ENCODE data around the gene DPH7.
A peak's percentile ranks its signal among the peaks of the same experiment; 100 is the strongest.
"Not testable (repeated sequence)": the region's sequence is repeated elsewhere in the genome, so short reads cannot be mapped to it uniquely, and the experiment has no call there.

DPH7 gene

DNA sequence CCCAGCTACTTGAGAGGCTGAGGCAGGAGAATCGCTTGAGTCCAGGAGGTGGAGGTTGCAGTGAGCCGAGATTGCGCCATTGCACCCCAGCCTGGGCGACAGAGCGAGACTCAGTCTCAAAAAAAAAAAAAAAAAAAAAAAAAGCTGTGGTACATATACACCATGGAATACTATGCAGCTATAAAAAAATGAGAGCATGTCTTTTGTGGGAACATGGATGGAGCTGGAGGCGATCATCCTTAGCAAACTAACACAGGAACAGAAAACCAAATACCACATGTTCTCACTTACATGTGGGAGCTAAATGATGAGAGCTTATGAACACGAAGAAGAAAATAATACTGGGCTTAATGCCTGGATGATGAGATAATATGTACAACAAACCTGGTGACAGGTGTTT is 17.9 kb upstream of the DPH7 start:
- no CpG with 5 or more reads among the region's 7 CpGs for WGBS (ENCODE audit: extremely low coverage, insufficient coverage, insufficient read length)
- H2BK5ac ChIP-seq (ENCODE audit: low read depth, low read length, poor library complexity); H4K91ac ChIP-seq (ENCODE audit: low read depth, low read length); H2AFZ ChIP-seq (ENCODE audit: insufficient read depth, low read length, poor library complexity); H2BK12ac ChIP-seq (ENCODE audit: low read length); H3K79me2 ChIP-seq (ENCODE audit: control insufficient read depth, insufficient read depth, low read length, poor library complexity); H4K12ac ChIP-seq (ENCODE audit: low read depth, low read length); H3K9me3 ChIP-seq (ENCODE audit: insufficient read depth, low read depth, low read length); H3K9ac ChIP-seq (ENCODE audit: low read length); H3K27me3 ChIP-seq (ENCODE audit: insufficient read depth, low read length); H3K27ac ChIP-seq (ENCODE audit: low read depth, low read length); H3K14ac ChIP-seq (ENCODE audit: low read length); H3K36me3 ChIP-seq (ENCODE audit: control insufficient read depth in 1 of 2, insufficient read depth in 2 of 2, low read length in 2 of 2); DNase-seq; H2BK120ac ChIP-seq (ENCODE audit: insufficient read depth, low read length, poor library complexity); H3K23ac ChIP-seq (ENCODE audit: low read length); H3K79me1 ChIP-seq (ENCODE audit: low read length); H3K4me3 ChIP-seq (ENCODE audit: low read depth, low read length); H3K18ac ChIP-seq (ENCODE audit: low read length); H4K8ac ChIP-seq (ENCODE audit: low read depth, low read length); H3K4me2 ChIP-seq (ENCODE audit: low read length); H3K4ac ChIP-seq (ENCODE audit: low read depth, low read length); H2AK5ac ChIP-seq (ENCODE audit: low read length); H3K4me1 ChIP-seq (ENCODE audit: control insufficient read depth in 1 of 2, insufficient read depth in 2 of 2, low read length in 2 of 2): not testable (repeated sequence)

DNA sequence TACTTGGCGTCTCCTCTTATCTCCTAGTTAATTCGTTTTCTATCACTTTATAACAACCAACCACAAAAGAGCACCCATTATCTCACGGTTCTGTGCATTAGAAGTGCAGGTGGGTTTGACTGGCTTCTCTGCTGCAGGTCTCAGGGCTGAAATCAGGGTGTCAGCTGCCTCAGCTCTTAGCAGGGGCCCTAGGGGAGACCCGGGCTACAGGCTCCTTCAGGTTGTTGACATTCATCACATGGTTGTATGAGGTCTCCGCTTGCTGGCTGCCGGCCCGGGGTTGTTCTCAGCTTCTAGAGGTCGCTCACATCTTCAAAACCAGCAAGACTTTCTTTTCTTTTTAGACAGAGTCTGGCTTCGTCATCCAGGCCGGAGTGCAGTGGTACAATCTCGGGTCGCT is 14.5 kb upstream of the DPH7 start:
- Histone ChIP-seq H2BK12ac (ENCODE audit: low read length) (no peak overlapping the region), H3K79me2 (ENCODE audit: control insufficient read depth, insufficient read depth, low read length, poor library complexity) (peaks cover 9% of the 10 kb centered on the region), H3K23ac (ENCODE audit: low read length) (no peak overlapping the region), H3K4me3 (ENCODE audit: low read depth, low read length) (no peak overlapping the region), H3K4me2 (ENCODE audit: low read length) (no peak overlapping the region), H2AK5ac (ENCODE audit: low read length) (no peak overlapping the region), H2AFZ (ENCODE audit: insufficient read depth, low read length, poor library complexity) (no peak overlapping the region), H3K18ac (ENCODE audit: low read length) (no peak overlapping the region), H3K9ac (ENCODE audit: low read length) (no peak overlapping the region), H3K27me3 (ENCODE audit: insufficient read depth, low read length) (no peaks in the 10 kb centered on the region), H3K79me1 (ENCODE audit: low read length) (peaks cover 6% of the 10 kb centered on the region), H2BK5ac (ENCODE audit: low read depth, low read length, poor library complexity) (no peak overlapping the region), H3K4me1 (ENCODE audit: control insufficient read depth in 1 of 2, insufficient read depth in 2 of 2, low read length in 2 of 2) (peaks cover 4 to 13% of the 10 kb centered on the region in 2 experiments), H3K36me3 (ENCODE audit: control insufficient read depth in 1 of 2, insufficient read depth in 2 of 2, low read length in 2 of 2) (peaks cover 7 to 9% of the 10 kb centered on the region in 2 experiments), H3K27ac (ENCODE audit: low read depth, low read length) (no peak overlapping the region), H4K91ac (ENCODE audit: low read depth, low read length) (no peak overlapping the region), H3K9me3 (ENCODE audit: insufficient read depth, low read depth, low read length) (no peaks in the 10 kb centered on the region), H3K4ac (ENCODE audit: low read depth, low read length) (no peak overlapping the region), H2BK120ac (ENCODE audit: insufficient read depth, low read length, poor library complexity) (no peak overlapping the region), H4K8ac (ENCODE audit: low read depth, low read length) (no peak overlapping the region), H4K12ac (ENCODE audit: low read depth, low read length) (no peak overlapping the region), H3K14ac (ENCODE audit: low read length) (no peak overlapping the region)
- DNase-seq, result no peak
- 100% methylated on average over 2 of the region's 12 CpGs for WGBS (ENCODE audit: extremely low coverage, insufficient coverage, insufficient read length)

GRCh38 chr9:137592767-137593166 is 14.0 kb upstream of the DPH7 start:
- Histone ChIP-seq H3K23ac (ENCODE audit: low read length) (no peak overlapping the region), H3K4ac (ENCODE audit: low read depth, low read length) (no peak overlapping the region), H3K27ac (ENCODE audit: low read depth, low read length) (no peak overlapping the region), H3K79me2 (ENCODE audit: control insufficient read depth, insufficient read depth, low read length, poor library complexity) (peaks cover 9% of the 10 kb centered on the region), H3K18ac (ENCODE audit: low read length) (no peak overlapping the region), H3K36me3 (ENCODE audit: control insufficient read depth in 1 of 2, insufficient read depth in 2 of 2, low read length in 2 of 2) (peaks cover 11 to 13% of the 10 kb centered on the region in 2 experiments), H2BK5ac (ENCODE audit: low read depth, low read length, poor library complexity) (no peak overlapping the region), H3K79me1 (ENCODE audit: low read length) (peaks cover 6% of the 10 kb centered on the region), H4K12ac (ENCODE audit: low read depth, low read length) (no peak overlapping the region), H3K9me3 (ENCODE audit: insufficient read depth, low read depth, low read length) (no peaks in the 10 kb centered on the region), H3K4me2 (ENCODE audit: low read length) (no peak overlapping the region), H2AK5ac (ENCODE audit: low read length) (no peak overlapping the region), H4K8ac (ENCODE audit: low read depth, low read length) (no peak overlapping the region), H3K27me3 (ENCODE audit: insufficient read depth, low read length) (no peaks in the 10 kb centered on the region), H3K9ac (ENCODE audit: low read length) (no peak overlapping the region), H3K14ac (ENCODE audit: low read length) (no peak overlapping the region), H2BK120ac (ENCODE audit: insufficient read depth, low read length, poor library complexity) (no peak overlapping the region), H3K4me1 (ENCODE audit: control insufficient read depth in 1 of 2, insufficient read depth in 2 of 2, low read length in 2 of 2) (peaks cover 4 to 13% of the 10 kb centered on the region in 2 experiments), H2BK12ac (ENCODE audit: low read length) (no peak overlapping the region), H4K91ac (ENCODE audit: low read depth, low read length) (no peak overlapping the region), H2AFZ (ENCODE audit: insufficient read depth, low read length, poor library complexity) (no peak overlapping the region), H3K4me3 (ENCODE audit: low read depth, low read length) (no peak overlapping the region)
- no peak for DNase-seq
- no CpG with 5 or more reads among the region's 7 CpGs for WGBS (ENCODE audit: extremely low coverage, insufficient coverage, insufficient read length)

DNA sequence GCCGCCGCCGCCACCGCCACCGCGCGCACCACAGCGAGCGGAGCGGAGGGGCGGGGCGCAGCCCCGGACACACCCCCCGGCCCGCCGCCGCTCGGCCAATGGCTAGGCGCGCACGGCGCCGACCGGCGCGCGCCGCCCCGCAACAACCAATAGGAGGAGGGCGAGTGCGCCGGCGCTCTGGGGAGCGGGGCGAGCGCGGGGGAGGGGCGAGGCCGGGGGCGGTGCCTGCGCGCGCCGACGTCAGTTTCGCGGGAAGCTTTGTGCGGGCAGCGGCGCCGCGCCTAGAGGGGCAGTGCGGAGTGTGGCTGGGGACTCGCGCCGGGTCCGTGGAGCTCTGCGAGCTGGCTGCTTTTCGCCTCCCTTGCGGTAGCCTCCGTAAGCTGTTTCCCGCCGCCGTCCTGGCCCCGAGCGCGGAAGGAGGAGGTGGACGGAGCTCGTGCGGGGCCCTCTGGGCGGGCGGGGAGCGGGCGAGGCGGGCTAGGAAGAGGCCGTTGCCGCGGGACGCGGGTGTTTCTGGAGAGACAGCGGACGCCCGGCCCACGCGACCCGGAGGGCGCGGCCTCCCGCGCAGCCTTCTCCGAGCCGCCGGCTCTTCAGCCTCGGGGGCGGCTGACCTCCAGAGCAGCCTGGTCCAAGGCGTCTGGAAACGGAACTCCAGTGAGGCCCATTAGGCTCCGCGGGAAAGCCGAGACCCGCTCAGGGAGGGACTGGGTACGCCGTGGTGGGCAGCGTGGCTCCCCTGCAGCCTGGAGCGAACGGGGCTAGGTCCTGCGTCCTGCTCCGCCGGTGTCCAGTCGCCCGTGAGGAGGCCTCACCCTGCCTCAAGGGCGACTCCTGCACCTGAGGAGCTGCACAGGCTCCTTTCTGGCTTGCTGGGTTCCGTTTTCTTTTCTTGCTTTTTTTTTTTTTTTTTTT is 12.0 kb upstream of the DPH7 start, which contains the start of gene ZMYND19:
ZMYND19 (minus strand) TSS at position 44 of the 915 bp plus-strand sequence. CDS start 249 bp downstream, outside the sequence.
- H3K4me2 ChIP-seq (ENCODE audit: low read length), result peak within 1 kb of the TSS; percentile 95
- H4K12ac ChIP-seq (ENCODE audit: low read depth, low read length), result peak within 1 kb of the TSS; percentile 87
- H3K9me3 ChIP-seq (ENCODE audit: insufficient read depth, low read depth, low read length), result no peaks in the 10 kb centered on the region
- H3K9ac ChIP-seq (ENCODE audit: low read length), result peak within 1 kb of the TSS; percentile 91
- H3K4me1 ChIP-seq (ENCODE audit: control insufficient read depth in 1 of 2, insufficient read depth in 2 of 2, low read length in 2 of 2), result peaks cover 4 to 13% of the 10 kb centered on the region in 2 experiments
- H4K91ac ChIP-seq (ENCODE audit: low read depth, low read length), result peak within 1 kb of the TSS; percentile 66
- peak within 1 kb of the TSS; percentile 80 for H2AK5ac ChIP-seq (ENCODE audit: low read length)
- no peak within 1 kb of the TSS for H2BK12ac ChIP-seq (ENCODE audit: low read length)
- WGBS (ENCODE audit: extremely low coverage, insufficient coverage, insufficient read length), result no CpG with 5 or more reads among the region's 113 CpGs
- H3K36me3 ChIP-seq (ENCODE audit: control insufficient read depth in 1 of 2, insufficient read depth in 2 of 2, low read length in 2 of 2), result peaks cover 29 to 32% of the 10 kb centered on the region in 2 experiments
- H3K79me2 ChIP-seq (ENCODE audit: control insufficient read depth, insufficient read depth, low read length, poor library complexity), result peaks cover 9% of the 10 kb centered on the region
- H3K4me3 ChIP-seq (ENCODE audit: low read depth, low read length), result peak within 1 kb of the TSS; percentile 97
- no peaks in the 10 kb centered on the region for H3K27me3 ChIP-seq (ENCODE audit: insufficient read depth, low read length)
- peak within 1 kb of the TSS; percentile 83 for H4K8ac ChIP-seq (ENCODE audit: low read depth, low read length)
- H2AFZ ChIP-seq (ENCODE audit: insufficient read depth, low read length, poor library complexity), result peak within 1 kb of the TSS; percentile 96
- H3K4ac ChIP-seq (ENCODE audit: low read depth, low read length), result peak within 1 kb of the TSS; percentile 48
- peak within 1 kb of the TSS; percentile 82 for H3K14ac ChIP-seq (ENCODE audit: low read length)
- H2BK120ac ChIP-seq (ENCODE audit: insufficient read depth, low read length, poor library complexity), result peak within 1 kb of the TSS; percentile 44
- DNase-seq, result peak; percentile 88 to 96
- peak within 1 kb of the TSS; percentile 63 for H2BK5ac ChIP-seq (ENCODE audit: low read depth, low read length, poor library complexity)
- H3K23ac ChIP-seq (ENCODE audit: low read length), result peak within 1 kb of the TSS; percentile 43
- peak within 1 kb of the TSS; percentile 52 for H3K27ac ChIP-seq (ENCODE audit: low read depth, low read length)
- peaks cover 6% of the 10 kb centered on the region for H3K79me1 ChIP-seq (ENCODE audit: low read length)
- peak within 1 kb of the TSS; percentile 92 for H3K18ac ChIP-seq (ENCODE audit: low read length)
